ENCODE results near the gene BEAN1.

Gene BEAN1

DNA sequence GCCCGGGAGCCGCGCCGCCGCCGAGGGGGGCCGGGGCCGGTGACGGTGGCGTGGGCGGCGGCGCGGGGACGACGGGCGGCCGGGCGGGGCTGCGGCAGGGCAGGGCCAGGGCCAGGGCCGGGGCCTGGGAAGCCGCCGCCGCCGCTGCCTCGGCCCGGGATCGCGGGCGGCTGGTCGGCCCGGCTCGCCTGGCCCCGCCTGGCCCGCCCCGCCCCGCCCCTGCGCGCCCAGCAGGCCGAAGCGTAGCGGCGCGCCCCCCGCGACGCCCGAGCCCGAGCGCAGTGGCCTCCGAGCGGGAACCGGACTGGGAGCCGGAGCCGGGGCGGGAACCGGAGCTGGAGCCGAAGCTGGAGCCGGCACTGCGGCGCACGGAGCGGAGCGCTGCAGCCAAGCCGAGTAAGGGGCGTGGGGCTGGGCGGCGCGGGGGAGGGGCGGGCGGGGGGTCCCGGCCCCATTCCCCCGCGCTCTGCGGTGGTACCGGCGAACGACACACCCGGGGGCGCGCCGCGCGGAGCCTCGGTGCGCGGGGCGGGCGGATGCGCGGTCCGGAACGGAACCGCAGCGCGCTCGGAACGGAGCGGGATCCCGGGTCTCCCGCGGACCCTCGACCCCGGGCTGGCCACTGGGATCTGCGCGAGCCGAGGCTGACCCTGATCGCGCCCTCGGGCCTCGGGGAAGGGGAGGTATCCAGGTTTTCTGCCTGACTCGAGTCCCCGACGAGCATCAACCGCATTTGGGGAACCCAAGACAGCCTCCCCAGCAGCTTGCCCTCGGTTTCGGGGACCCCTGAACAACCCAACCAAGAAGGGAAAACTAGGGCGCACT, at the start of gene BEAN1:
TSS of gene BEAN1 (plus strand) at position 260 of the 825 bp plus-strand sequence. CDS start 10,382 bp downstream, outside the sequence.
- no peak for DNase-seq

DNA sequence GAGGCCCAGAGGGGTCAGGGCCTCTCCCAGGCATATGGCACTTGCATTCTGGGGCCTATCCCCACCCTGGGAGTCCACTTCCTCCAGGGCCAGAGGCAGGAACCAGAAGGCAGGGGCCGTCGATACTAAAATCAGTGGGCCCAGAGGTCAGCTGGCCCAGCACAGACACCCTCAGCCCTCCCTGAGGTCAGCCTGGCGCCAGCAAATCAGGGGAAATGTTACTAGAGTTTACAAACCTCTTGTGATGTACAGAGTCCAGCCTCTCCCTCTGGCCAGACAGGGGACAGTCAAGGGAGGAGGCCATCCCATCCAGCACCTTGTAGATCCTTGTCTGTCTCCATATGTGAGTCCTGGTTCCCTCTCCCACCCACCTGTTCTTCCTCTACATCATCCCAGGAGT, 49.8 kb upstream of the BEAN1 start:
- no peak for DNase-seq

DNA sequence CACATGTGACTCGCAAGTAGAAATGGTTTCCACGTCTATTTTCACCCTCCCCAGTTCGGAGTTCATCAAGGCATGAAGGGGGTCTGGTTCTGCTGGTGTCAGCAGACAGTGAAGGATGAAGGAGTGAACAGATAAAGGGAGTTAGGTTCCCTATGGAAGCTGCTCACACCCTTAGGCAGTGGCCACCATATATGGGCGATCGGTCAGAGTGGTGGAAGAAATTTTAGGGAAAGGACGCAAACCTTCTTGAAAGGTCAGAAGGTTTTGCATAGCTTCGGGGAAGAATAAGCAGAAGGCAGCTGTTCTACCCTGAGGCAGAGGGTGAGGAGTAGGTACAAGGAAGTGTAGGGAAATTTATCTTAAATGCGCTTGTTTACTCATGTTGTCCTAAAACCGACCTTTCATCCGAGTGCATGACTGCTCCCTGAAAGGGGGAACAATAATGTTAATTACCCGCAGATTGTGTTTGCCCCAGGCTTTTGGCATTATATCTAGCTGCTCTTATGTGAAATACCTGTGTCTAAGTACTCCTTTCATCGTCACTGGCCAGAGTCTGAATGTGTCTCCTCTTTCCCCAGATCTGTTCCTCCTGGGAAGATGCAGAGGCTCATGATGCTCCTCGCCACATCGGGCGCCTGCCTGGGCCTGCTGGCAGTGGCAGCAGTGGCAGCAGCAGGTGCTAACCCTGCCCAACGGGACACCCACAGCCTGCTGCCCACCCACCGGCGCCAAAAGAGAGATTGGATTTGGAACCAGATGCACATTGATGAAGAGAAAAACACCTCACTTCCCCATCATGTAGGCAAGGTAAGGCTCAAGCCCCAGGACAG, 48.1 kb upstream of the BEAN1 start:
- no peak for DNase-seq

DNA sequence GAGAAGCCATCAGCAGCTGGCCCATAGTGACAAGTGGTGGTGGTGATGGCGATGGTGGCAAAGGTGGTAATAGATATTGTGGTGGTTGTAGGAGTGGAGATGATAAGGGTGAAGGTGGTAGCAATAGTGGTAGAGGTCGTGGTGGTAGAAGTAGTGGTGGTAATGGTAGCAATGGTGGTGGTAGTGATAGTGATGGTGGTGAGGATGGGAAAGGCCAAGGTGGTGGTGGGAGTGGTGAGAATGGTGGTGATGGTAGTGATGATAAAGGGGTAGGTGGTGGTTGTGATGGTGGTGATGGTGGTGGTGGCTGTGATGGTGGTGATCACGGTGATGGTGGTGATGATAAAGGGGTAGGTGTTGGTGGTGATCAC, 47.5 kb upstream of the BEAN1 start:
- DNase-seq: no peak

GRCh38 chr16:66380421-66380820, 46.7 kb upstream of the BEAN1 start:
- DNase-seq: no peak

DNA sequence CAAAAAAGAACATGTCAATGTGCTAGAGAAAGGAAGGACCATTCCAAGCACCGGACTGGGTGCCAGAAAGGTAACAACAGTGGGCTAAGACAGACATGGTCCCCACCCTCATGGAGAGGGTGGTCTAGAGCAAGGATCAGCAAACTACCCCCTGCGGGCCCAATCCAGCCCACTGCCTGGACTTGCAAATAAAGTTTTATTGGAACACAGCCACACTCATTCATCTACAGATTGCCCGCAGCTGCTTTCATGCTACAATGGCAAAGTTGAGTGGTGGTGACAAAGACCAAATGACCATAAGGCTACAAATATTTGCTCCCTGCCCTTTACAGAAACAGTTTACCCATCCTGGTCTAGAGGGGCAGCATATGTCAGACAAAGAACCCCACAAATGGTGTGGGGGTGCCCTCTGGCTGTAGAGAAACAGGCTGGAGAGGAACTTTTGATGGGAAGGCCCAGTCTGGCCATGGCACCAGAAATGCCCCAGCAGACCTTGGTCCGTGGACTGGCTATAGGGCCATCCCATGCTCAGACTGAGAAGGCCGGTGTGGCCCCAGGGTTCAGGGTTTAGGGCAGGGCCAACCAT, 45.4 kb upstream of the BEAN1 start:
- no peak for DNase-seq

DNA sequence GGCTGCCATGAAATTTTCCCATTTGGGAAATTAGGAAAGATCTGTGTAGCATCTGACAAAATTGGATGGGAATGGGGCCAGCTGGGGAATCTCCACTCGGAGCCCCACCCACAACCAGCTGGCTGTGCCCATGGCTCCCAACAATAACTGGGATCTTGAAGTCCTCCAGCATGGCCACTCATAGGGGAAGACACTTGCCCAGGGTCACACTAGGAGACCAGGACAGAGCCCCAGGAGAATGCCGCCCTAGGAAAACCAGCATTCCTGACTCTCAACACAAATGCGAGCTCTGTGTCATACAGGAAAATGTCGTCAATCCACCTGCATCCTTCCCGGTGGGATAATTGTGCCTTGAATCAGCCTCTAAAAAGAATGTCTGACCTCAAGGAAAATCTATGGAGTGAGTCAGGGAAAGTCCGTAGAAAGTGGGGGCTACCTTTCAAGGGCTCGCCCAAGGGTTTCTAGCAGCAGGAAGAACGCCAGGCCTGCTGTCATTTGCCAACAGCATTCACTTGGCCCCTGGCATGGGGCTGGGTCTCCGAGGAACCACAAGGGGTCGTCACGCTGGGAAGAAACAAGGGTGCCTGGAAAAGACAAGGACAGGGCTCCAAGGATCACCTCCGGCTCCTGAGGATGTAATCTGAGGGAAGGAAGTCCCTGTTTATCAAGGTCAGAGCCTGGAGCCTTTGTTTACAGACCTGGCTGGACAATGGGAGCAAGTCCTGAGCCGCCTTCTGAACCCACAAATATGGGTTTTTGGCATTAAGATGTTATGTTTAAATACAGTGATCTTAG, 44.7 kb upstream of the BEAN1 start:
- DNase-seq: no peak

DNA sequence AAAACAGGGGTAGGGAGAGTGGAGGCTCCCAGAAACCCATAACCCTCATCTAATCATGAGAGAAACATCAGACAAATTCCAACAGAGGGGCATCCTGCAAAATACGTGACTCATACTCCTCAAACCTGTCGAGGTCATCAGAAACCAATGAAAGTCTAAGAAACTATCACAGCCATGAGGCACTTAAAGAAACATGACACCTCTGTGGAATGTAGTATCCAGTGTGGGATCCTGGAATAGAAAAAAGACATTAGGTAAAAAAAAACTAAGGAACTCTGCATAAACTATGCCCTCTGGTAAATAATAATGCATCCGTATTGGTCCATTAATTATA, 44.2 kb upstream of the BEAN1 start:
- no peak for DNase-seq

DNA sequence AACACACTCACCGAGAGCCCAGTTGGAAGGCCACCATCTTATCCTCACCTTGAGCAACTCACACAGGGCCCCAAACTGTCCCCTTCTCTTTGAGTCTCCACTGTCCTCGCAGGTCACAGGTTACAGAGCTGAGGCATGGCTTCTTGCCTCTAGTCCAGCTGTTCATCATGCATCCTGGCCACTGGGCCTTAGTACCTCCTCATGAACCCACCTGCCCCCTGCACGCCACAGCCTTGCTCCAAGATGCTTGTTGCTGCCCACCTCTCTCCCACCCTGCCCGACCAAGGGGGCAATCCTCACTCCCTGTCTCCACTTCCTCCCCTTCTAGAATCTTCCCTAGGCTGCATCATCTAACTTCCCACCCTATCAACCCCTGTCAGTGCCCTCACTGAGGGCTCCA, 43.5 kb upstream of the BEAN1 start:
- no peak for DNase-seq

DNA sequence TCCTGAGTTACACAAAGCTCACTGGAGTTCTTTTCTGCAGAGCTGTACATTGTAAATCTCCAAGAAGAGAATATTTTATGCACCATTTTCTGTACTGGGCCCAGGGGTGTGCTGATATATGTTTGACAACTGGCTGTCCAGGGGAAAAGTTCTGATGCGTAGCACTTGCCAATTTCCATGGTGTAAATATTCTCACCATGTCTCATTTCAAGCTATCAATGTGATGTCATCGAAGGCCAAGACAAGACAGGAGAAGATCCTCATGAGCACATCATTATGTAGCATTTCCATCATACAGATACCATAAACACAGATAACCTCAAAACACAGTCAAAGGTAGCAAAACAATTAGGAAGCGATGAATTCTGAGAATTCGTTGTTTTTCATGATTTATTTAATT, 41.7 kb upstream of the BEAN1 start:
- no peak for DNase-seq

- DNase-seq: no peak
Observed at GRCh38 chr16:66386629-66387622, 40.2 kb upstream of the BEAN1 start.

- no peak for DNase-seq
Observed at GRCh38 chr16:66387817-66388332, 39.2 kb upstream of the BEAN1 start.

DNA sequence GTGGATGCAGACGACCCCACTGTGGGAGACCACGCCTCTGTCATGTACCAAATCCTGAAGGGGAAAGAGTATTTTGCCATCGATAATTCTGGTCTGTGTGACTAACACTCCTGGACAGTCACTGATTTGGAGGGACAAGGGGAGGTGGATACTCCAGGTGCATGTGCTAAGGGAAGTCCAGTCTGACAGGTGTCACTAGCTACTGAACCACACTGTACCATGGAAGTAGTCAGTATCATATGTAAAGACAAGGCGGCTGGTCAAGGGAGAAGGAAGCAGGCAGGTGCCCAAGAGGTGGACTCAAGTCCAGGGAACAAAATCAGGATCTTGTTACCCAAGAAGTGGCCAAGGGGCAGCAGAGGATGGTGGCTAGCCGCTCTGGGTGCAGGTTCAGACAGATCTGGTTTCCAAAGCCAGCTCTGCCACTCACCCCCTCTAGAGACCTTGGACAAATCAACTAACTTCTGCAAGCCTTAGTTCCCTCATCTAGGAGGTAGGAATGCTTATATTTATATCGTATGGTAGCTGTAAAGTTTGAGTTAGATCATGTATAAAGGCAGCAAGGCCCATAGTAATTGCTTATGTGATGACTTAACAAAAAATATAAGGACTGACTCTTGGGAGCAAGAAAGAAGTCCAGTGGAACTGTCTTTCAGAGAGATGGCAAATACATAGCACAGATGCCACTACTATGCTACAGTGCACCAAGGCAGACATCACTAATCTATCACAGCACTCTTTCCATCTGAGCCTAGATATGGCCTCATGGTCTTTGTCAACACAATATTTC, 38.5 kb upstream of the BEAN1 start:
- DNase-seq: no peak

DNA sequence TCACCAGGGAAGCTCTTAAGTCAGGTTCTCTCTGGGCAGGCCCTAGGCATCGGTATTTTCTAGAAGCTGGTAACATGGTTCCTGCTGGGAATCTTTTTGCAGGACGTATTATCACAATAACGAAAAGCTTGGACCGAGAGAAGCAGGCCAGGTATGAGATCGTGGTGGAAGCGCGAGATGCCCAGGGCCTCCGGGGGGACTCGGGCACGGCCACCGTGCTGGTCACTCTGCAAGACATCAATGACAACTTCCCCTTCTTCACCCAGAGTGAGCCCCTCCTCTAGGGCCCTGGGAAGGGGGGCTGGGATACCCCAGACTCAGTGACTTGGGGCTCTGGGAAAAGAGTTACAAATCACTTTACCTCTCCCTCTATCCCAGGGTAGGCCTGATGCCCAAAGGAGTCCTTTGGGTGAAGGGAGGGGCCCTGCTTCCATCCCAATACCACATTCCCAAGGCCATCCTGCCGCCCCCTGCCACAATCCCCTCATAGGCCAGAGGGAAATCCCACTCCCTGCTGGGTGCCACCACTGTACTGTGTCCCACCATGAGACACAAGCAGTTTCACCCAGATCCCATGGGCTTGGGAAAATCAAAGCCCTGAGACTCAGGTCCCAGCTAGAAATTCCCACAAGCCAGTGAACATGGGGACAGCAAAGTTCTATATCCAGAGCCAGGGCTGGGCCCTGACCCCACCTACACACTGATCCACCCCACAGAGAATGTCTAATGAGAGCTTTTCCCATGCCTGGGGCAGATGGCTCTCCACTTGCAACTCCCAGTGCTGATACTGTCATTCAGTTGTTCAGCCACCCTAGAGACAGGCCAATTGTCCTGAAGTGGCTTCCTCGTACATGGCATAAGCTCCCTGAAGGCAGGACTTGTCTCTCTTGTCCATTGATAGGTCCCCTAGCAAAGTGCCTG, 37.6 kb upstream of the BEAN1 start:
- no peak for DNase-seq

DNA sequence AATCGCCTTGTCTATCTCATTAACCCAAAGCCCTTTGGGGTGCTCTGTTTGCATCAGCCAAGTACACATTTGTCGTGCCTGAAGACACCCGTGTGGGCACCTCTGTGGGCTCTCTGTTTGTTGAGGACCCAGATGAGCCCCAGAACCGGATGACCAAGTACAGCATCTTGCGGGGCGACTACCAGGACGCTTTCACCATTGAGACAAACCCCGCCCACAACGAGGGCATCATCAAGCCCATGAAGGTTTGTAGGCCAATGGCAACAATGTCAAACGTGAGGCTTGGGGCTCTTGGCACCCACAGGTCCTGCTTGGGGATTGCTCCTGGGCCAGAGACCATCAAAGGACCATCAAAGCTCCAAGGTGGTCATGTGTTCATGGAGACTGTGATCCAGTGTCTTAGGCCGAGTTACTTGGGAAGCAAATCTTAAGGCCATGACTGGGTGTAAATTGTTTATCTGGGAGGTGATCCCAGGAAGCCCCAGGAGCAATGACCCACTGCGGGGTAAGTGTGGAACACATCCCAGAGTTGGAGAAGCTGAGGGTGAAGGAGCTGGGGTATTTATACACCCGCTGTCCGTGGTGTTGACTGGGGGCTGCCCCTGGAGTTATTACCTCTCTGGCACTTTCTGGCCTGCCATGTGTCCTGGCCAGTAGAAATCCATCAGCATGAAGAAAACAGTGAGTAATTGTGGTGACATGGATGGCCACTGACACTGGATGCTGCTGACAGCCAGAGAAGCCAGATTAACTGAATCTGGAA, 36.6 kb upstream of the BEAN1 start:
- no peak for DNase-seq

GRCh38 chr16:66391726-66392670, 35.1 kb upstream of the BEAN1 start:
- DNase-seq: no peak

DNA sequence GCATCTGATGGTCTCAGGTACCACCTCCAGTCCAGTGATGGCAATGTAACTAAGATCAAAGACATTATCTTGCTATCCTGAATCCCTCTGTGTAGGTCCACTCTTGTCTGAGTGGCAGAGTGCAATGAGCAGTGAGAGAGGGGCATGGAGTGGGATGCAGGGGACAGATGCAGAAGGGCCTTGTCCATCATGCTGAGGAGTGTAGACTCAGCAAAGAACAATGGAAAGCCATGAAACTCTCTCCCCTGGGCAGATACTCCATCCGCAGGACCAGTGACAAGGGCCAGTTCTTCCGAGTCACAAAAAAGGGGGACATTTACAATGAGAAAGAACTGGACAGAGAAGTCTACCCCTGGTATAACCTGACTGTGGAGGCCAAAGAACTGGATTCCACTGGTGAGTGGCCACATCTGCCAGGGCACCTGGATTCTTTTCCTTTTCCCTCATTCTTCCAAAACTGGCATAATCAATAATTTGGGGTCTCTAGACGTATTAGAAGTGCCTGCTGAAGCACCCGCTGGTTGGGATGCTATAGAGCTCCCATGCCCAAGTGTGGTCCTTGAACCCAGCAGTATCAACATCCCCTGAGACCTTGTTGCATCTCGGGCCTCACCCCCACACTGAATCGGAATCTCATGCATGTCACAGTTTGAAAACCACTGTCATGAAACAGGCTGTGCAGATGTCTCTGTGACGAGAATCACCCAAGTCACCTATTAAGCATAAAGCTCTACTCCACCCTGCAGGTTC, 31.1 kb upstream of the BEAN1 start:
- DNase-seq: no peak

Measured in NCI-H1694 (cell line).